MM.1S (cell line): Measurements from ENCODE around the gene GGPS1.

Experiments used
- EZH2 ChIP-seq: fragments of 300-600 bp; sonication (generic); optimal IDR thresholded peaks from 2 replicates; pipeline ENCODE3; 2017; ENCODE audit warnings: low read depth, mild to moderate bottlenecking, antibody characterized with exemption, low read length, mixed read lengths
- EZH2phosphoT487 ChIP-seq: fragments of 300-600 bp; sonication (generic); IDR thresholded peaks from 2 replicates; pipeline ENCODE4 v1.6.1; 2018; ENCODE audit warnings: antibody characterized with exemption, low read length
- TF ChIP-seq, protein P1 (sequence below): fragments of 300-600 bp; sonication (generic); IDR thresholded peaks from 2 replicates; pipeline ENCODE4 v1.5.1; 2016; ENCODE audit warnings: antibody characterized with exemption, low read length, mixed read lengths

DNA sequence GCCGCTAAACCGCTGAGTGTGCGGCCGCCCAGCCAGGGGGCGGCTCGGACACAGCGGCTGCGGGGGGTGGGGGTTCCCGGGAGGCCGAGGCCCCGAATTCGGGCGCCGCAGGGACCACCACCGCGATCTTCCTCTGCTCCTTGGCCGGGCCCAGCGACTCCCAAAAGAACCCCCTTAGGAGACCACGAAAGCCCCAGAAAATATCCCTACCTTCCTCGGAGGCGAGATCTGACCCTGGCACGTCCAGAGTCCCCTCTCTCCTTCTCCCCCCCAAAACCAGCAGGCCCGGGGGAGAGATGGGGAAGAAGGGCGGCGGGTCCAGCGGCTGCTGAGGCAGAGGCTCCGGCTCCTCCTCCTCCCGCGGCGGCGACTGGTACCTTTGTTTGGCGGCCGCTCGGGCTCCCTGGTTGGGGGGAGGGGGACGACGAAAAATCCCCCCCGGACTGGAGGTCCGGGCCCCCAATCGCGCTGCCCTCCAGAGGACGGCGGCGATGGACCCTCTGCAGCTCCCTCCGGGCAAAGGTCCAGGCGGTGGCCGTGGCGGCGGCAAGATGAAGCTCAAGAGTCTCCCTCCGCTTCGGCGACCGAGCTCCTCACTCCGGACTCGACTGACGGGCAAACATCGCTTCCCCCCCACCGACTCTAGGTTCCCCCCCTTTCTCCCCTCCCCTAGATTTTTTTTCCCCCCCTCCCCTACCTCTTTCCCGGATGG is 655 bp upstream of the GGPS1 start, which contains the start of gene ARID4B:
- TF ChIP-seq, protein P1, sequence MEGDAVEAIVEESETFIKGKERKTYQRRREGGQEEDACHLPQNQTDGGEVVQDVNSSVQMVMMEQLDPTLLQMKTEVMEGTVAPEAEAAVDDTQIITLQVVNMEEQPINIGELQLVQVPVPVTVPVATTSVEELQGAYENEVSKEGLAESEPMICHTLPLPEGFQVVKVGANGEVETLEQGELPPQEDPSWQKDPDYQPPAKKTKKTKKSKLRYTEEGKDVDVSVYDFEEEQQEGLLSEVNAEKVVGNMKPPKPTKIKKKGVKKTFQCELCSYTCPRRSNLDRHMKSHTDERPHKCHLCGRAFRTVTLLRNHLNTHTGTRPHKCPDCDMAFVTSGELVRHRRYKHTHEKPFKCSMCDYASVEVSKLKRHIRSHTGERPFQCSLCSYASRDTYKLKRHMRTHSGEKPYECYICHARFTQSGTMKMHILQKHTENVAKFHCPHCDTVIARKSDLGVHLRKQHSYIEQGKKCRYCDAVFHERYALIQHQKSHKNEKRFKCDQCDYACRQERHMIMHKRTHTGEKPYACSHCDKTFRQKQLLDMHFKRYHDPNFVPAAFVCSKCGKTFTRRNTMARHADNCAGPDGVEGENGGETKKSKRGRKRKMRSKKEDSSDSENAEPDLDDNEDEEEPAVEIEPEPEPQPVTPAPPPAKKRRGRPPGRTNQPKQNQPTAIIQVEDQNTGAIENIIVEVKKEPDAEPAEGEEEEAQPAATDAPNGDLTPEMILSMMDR, result no peak
- TF ChIP-seq EZH2, result no peak
- TF ChIP-seq EZH2phosphoT487, result no peak
